HEK293 (cell line): ENCODE results near the gene ANKRD44.

ENCODE experiments used
- CTCF ChIA-PET: fragments of 350-600 bp; formaldehyde crosslinking; extraction: SDS; loops from one replicate; lab custom pipeline; 2021; ENCODE audit warnings: antibody characterized with exemption; lab: Yijun Ruan, JAX
- POLR2A ChIA-PET: fragments of 300-600 bp; formaldehyde crosslinking; extraction: SDS; loops from one replicate; lab custom pipeline; 2020; ENCODE audit warnings: antibody characterized with exemption, inconsistent platforms; lab: Yijun Ruan, JAX
- H3K27ac ChIP-seq: fragments of 200-500 bp; sonication (Bioruptor generic); 2 replicates; pipeline ENCODE4 v1.5.1; 2014; ENCODE audit warnings: low read depth, low read length, control low read depth, inconsistent platforms; ENCODE audit errors: extremely low read depth
- H3K36me3 ChIP-seq, 2 experiments: fragments of 200-500 bp in 1 of 2; sonication (Bioruptor generic) in 1 of 2; 1 replicate in 1 of 2; 2 replicates in 1 of 2; pipeline ENCODE4 v1.5.1; 2014 to 2017; ENCODE audit warnings: inconsistent platforms in 2 of 2, low read length in 2 of 2; ENCODE audit not compliant: control insufficient read depth in 2 of 2, insufficient read depth in 1 of 2
- H3K4me1 ChIP-seq: fragments of 200-500 bp; sonication (Bioruptor generic); 2 replicates; pipeline ENCODE4 v1.5.1; 2014; ENCODE audit warnings: mild to moderate bottlenecking, low read length, inconsistent platforms; ENCODE audit not compliant: control insufficient read depth, insufficient read depth
- H3K4me3 ChIP-seq: 2 replicates; pipeline ENCODE4 v1.5.1; 2011; ENCODE audit warnings: low read depth, mild to moderate bottlenecking, control low read depth, low read length, moderate library complexity
- H3K9me3 ChIP-seq: fragments of 200-500 bp; sonication (Bioruptor generic); 2 replicates; pipeline ENCODE4 v1.5.1; 2014; ENCODE audit warnings: low read depth, low read length, inconsistent platforms; ENCODE audit not compliant: control insufficient read depth, insufficient read depth
- HOXD13 ChIP-seq: sonication (generic); formaldehyde crosslinking; IDR thresholded peaks from 2 replicates; pipeline ENCODE4 v1.8.0; 2022; ENCODE audit warnings: missing genetic modification reagents, borderline replicate concordance
- IKZF3 ChIP-seq: fragments of 450-650 bp; IDR thresholded peaks from 2 replicates; pipeline ENCODE4 v1.5.0; 2018; ENCODE audit warnings: missing biosample characterization, mild to moderate bottlenecking, missing genetic modification characterization, moderate library complexity
- REST ChIP-seq: fragments of 450-650 bp; formaldehyde crosslinking; IDR thresholded peaks from 2 replicates; pipeline ENCODE4 v1.5.1; 2016; ENCODE audit warnings: missing biosample characterization, missing genetic modification characterization
- SETDB1 ChIP-seq: IDR thresholded peaks from one replicate; pipeline ENCODE4 v1.6.1; 2017; ENCODE audit warnings: mild to moderate bottlenecking, low read length, moderate library complexity, mixed read lengths; ENCODE audit not compliant: insufficient read length
- ZBTB21 ChIP-seq: fragments of 450-650 bp; formaldehyde crosslinking; IDR thresholded peaks from 2 replicates; pipeline ENCODE4 v1.5.1; 2017; ENCODE audit warnings: missing biosample characterization, missing genetic modification characterization
- ZNF112 ChIP-seq: fragments of 450-650 bp; formaldehyde crosslinking; IDR thresholded peaks from 2 replicates; pipeline ENCODE4 v1.5.0; 2017; ENCODE audit warnings: missing biosample characterization, missing genetic modification characterization
- ZNF140 ChIP-seq: fragments of 450-650 bp; formaldehyde crosslinking; IDR thresholded peaks from 2 replicates; pipeline ENCODE4 v1.5.1; 2016; ENCODE audit warnings: missing biosample characterization, missing genetic modification characterization
- ZNF169 ChIP-seq: fragments of 450-650 bp; formaldehyde crosslinking; IDR thresholded peaks from 2 replicates; pipeline ENCODE4 v1.5.1; 2016; ENCODE audit warnings: missing biosample characterization, missing genetic modification characterization
- ZNF248 ChIP-seq: fragments of 450-650 bp; formaldehyde crosslinking; IDR thresholded peaks from 2 replicates; pipeline ENCODE4 v1.5.1; 2017; ENCODE audit warnings: missing biosample characterization, missing genetic modification characterization
- ZNF449 ChIP-seq: fragments of 450-650 bp; formaldehyde crosslinking; IDR thresholded peaks from 2 replicates; pipeline ENCODE4 v1.5.1; 2017; ENCODE audit warnings: missing biosample characterization, mild to moderate bottlenecking, missing genetic modification characterization, moderate library complexity
- ZNF518A ChIP-seq: fragments of 450-650 bp; formaldehyde crosslinking; conservative IDR thresholded peaks from 2 replicates; pipeline ENCODE4 v1.5.1; 2016; ENCODE audit warnings: low read depth, missing biosample characterization, missing genetic modification characterization
- ZNF623 ChIP-seq: fragments of 450-650 bp; formaldehyde crosslinking; IDR thresholded peaks from 2 replicates; pipeline ENCODE4 v1.5.1; 2016; ENCODE audit warnings: missing biosample characterization, missing genetic modification characterization
- ZNF704 ChIP-seq: fragments of 450-650 bp; formaldehyde crosslinking; IDR thresholded peaks from 2 replicates; pipeline ENCODE4 v1.5.1; 2016; ENCODE audit warnings: missing biosample characterization, missing genetic modification characterization
- ZNF768 ChIP-seq: fragments of 450-650 bp; formaldehyde crosslinking; IDR thresholded peaks from 2 replicates; pipeline ENCODE4 v1.5.1; 2018; ENCODE audit warnings: missing biosample characterization, mild to moderate bottlenecking, missing genetic modification characterization
- ZXDB ChIP-seq: fragments of 450-650 bp; formaldehyde crosslinking; IDR thresholded peaks from 2 replicates; pipeline ENCODE4 v1.5.1; 2016; ENCODE audit warnings: missing biosample characterization, missing genetic modification characterization

The ANKRD44 gene

GRCh38 chr2:197236159-197236558 is 74.4 kb downstream of the ANKRD44 start:
- no peaks in the 10 kb centered on the region for H3K4me1 ChIP-seq
- POLR2A ChIA-PET, result no interaction called here
- no peaks in the 10 kb centered on the region for H3K9me3 ChIP-seq
- no peaks in the 10 kb centered on the region for H3K36me3 ChIP-seq
- no peak for TF ChIP-seq ZNF518A (tag by site-specific recombination)
- TF ChIP-seq ZNF623 (tag by site-specific recombination), result no peak
- TF ChIP-seq ZNF112 (tag by site-specific recombination), result no peak
- no peak for TF ChIP-seq ZNF768 (tag by site-specific recombination)
- no peak for TF ChIP-seq ZNF169 (tag by site-specific recombination)
- H3K27ac ChIP-seq, result no peak overlapping the region
- CTCF ChIA-PET, result interaction anchor here (0.6 kb wide), 1 partner anchor 76 kb away, joined by 3 read pairs; no protein-coding TSS in a partner anchor
- H3K4me3 ChIP-seq, result no peak overlapping the region

- Histone ChIP-seq H3K27ac (no peak overlapping the region), H3K4me3 (no peak overlapping the region), H3K4me1 (no peaks in the 10 kb centered on the region), H3K36me3 (no peaks in the 10 kb centered on the region), H3K9me3 (no peaks in the 10 kb centered on the region)
- no peak for TF ChIP-seq ZBTB21 (tag by site-specific recombination)
- TF ChIP-seq SETDB1, result no peak
- no peak for TF ChIP-seq ZXDB (tag by site-specific recombination)
- no peak for TF ChIP-seq HOXD13
- TF ChIP-seq ZNF140 (tag by site-specific recombination), result no peak
- TF ChIP-seq REST (tag by site-specific recombination), result no peak
- no peak for TF ChIP-seq ZNF768 (tag by site-specific recombination)
- TF ChIP-seq ZNF449 (tag by site-specific recombination), result no peak
- TF ChIP-seq ZNF704 (tag by site-specific recombination), result no peak
- no peak for TF ChIP-seq IKZF3 (tag by site-specific recombination)
- no peak for TF ChIP-seq ZNF248 (tag by site-specific recombination)
- CTCF ChIA-PET, result interaction anchor here (0.6 to 1.1 kb wide), 2 partner anchors 67 to 76 kb away, joined by 3 read pairs; no protein-coding TSS in a partner anchor
- POLR2A ChIA-PET, result no interaction called here
Measured at GRCh38 chr2:197235711-197236110, 74.9 kb downstream of the ANKRD44 start.
